GM12878 (cell line): ENCODE results near the gene NF1. TPM values are rescaled to one million over a fixed set of nuclear protein-coding genes. Genes with fewer than 3 reads are reported as not detected.
A peak's percentile ranks its signal among the peaks of the same experiment; 100 is the strongest.

Source experiments
- ATAC-seq: fragments of 200-7000 bp; cut with Tn5 transposase; 3 replicates; pipeline ENCODE4 v1.9.1; 2020; ENCODE audit warnings: mild to moderate bottlenecking, moderate library complexity
- BruUV-seq: library from RNA; stranded (reverse); fragments of 400-500 nt; replicated peaks from 2 replicates; lab custom pipeline; 2021; lab: Mats Ljungman, UMichigan
- CTCF ChIA-PET: fragments of 300-600 bp; sonication (Branson Sonifier 250); formaldehyde crosslinking; extraction: SDS; loops from one replicate; lab custom pipeline; 2021; ENCODE audit warnings: inconsistent platforms; lab: Yijun Ruan, JAX
- POLR2A ChIA-PET: fragments of 350-600 bp; formaldehyde crosslinking; extraction: SDS; loops from one replicate; lab custom pipeline; 2021; ENCODE audit warnings: inconsistent platforms; lab: Charles Lee
- RAD21 ChIA-PET: fragments of 300-600 bp; sonication (Branson Sonifier 250); formaldehyde crosslinking; loops from one replicate; lab custom pipeline; 2023; ENCODE audit warnings: antibody characterized with exemption; ENCODE audit not compliant: unreplicated experiment; lab: Charles Lee
- SMC1A ChIA-PET: fragments of 300-600 bp; sonication (Branson Sonifier 250); formaldehyde crosslinking; loops from one replicate; lab custom pipeline; 2023; ENCODE audit not compliant: unreplicated experiment, uncharacterized antibody; lab: Charles Lee
- DNase-seq: peaks from one replicate; pipeline ENCODE4 v3.0.0-alpha.2; 2011; ENCODE audit warnings: low read depth, low spot score
- FAIRE-seq: peaks from 3 replicates; lab custom pipeline; 2011; peaks lifted over from hg19 to GRCh38; lab: Jason Lieb, UNC
- H2AFZ ChIP-seq: 2 replicates; pipeline ENCODE4 v1.6.0; 2011; ENCODE audit warnings: low read depth, low read length, control low read depth; ENCODE audit not compliant: control insufficient read depth
- H3K27ac ChIP-seq: 2 replicates; pipeline ENCODE4 v1.5.1; 2011; ENCODE audit warnings: control low read depth; ENCODE audit not compliant: control insufficient read depth, insufficient read depth
- H3K27me3 ChIP-seq, 2 experiments: replicated peaks in 1 of 2; 2 replicates each; pipeline versions ENCODE4 v1.6.0 to v1.6.1; 2011; ENCODE audit warnings: low read length in 1 of 2; ENCODE audit not compliant: control insufficient read depth in 2 of 2, insufficient read depth in 2 of 2
- H3K36me3 ChIP-seq, 2 experiments: 2 replicates each; pipeline ENCODE4 v1.5.1; 2011; ENCODE audit warnings: low read length in 1 of 2; ENCODE audit not compliant: control insufficient read depth in 2 of 2, insufficient read depth in 2 of 2
- H3K4me1 ChIP-seq: 2 replicates; pipeline ENCODE4 v1.6.1; 2011; ENCODE audit warnings: mild to moderate bottlenecking, low read length, moderate library complexity, mixed read lengths; ENCODE audit not compliant: control insufficient read depth, insufficient read depth
- H3K4me2 ChIP-seq: 2 replicates; pipeline ENCODE4 v1.6.0; 2011; ENCODE audit warnings: control low read depth; ENCODE audit not compliant: control insufficient read depth, insufficient read depth
- H3K4me3 ChIP-seq: fragments of 200-600 bp; sonication (generic); 2 replicates; pipeline ENCODE4 v1.5.1; 2016
- H3K79me2 ChIP-seq: 2 replicates; pipeline ENCODE4 v1.6.0; 2011; ENCODE audit warnings: low read length; ENCODE audit not compliant: control insufficient read depth, insufficient read depth
- H3K9ac ChIP-seq: 2 replicates; pipeline ENCODE4 v1.8.0; 2011; ENCODE audit warnings: low read length, control low read depth, mixed read lengths; ENCODE audit not compliant: control insufficient read depth, insufficient read depth
- H3K9me3 ChIP-seq: replicated peaks from 3 replicates; pipeline ENCODE4 v1.5.1; 2011; ENCODE audit warnings: mild to moderate bottlenecking, low read length; ENCODE audit not compliant: control insufficient read depth, insufficient read depth
- H4K20me1 ChIP-seq: 2 replicates; pipeline ENCODE4 v1.6.0; 2011; ENCODE audit not compliant: control insufficient read depth, insufficient read depth
- BCL11A ChIP-seq: IDR thresholded peaks from 2 replicates; pipeline ENCODE4 v1.6.1; 2011; ENCODE audit warnings: low read depth, low read length
- CBX5 ChIP-seq: sonication (generic); IDR thresholded peaks from 2 replicates; pipeline ENCODE4 v1.6.1; 2016; ENCODE audit warnings: low read depth, moderate library complexity, mild to moderate bottlenecking, inconsistent platforms
- CHD1 ChIP-seq: IDR thresholded peaks from 2 replicates; pipeline ENCODE4 v1.6.1; 2012; ENCODE audit warnings: low read depth, low read length, improper control_type of control experiment
- FOS ChIP-seq: IDR thresholded peaks from 3 replicates; pipeline ENCODE4 v1.6.1; 2011; ENCODE audit warnings: borderline replicate concordance; ENCODE audit not compliant: insufficient read length; ENCODE audit errors: extremely low read depth
- HDAC2 ChIP-seq: fragments of 200-600 bp; sonication (generic); IDR thresholded peaks from 2 replicates; pipeline ENCODE4 v1.6.1; 2017
- IKZF1 ChIP-seq: fragments of 450-650 bp; conservative IDR thresholded peaks from 2 replicates; pipeline ENCODE4 v1.6.1; 2017; ENCODE audit warnings: antibody characterized with exemption, mild to moderate bottlenecking
- IKZF2 ChIP-seq, 2 experiments: fragments of 450-650 bp; IDR thresholded peaks; 2 replicates each; pipeline ENCODE4 v1.6.1; 2017; ENCODE audit warnings: mild to moderate bottlenecking in 2 of 2, moderate library complexity in 2 of 2
- NR2F1 ChIP-seq: fragments of 450-650 bp; conservative IDR thresholded peaks from 2 replicates; pipeline ENCODE4 v1.6.1; 2017; ENCODE audit warnings: mild to moderate bottlenecking
- PAX8 ChIP-seq: fragments of 450-650 bp; IDR thresholded peaks from 2 replicates; pipeline ENCODE4 v1.6.1; 2017; ENCODE audit warnings: mild to moderate bottlenecking, moderate library complexity
- RBBP5 ChIP-seq: fragments of 200-600 bp; sonication (generic); conservative IDR thresholded peaks from 2 replicates; pipeline ENCODE4 v1.6.1; 2016
- RELA ChIP-seq: fragments of 450-650 bp; IDR thresholded peaks from 2 replicates; pipeline ENCODE4 v1.8.0; 2014; ENCODE audit warnings: borderline replicate concordance; ENCODE audit not compliant: partially characterized antibody
- RELB ChIP-seq: fragments of 450-650 bp; IDR thresholded peaks from 2 replicates; pipeline ENCODE4 v1.6.1; 2017; ENCODE audit warnings: low read depth, mild to moderate bottlenecking, moderate library complexity
- SMAD5 ChIP-seq: IDR thresholded peaks from 2 replicates; pipeline ENCODE4 v1.6.1; 2016; ENCODE audit warnings: antibody characterized with exemption, low read depth
- TBL1XR1 ChIP-seq: IDR thresholded peaks from 2 replicates; pipeline ENCODE4 v1.6.1; 2012; ENCODE audit warnings: low read depth, low read length, improper control_type of control experiment
- ZBED1 ChIP-seq: IDR thresholded peaks from 2 replicates; pipeline ENCODE4 v1.6.1; 2016; ENCODE audit warnings: borderline replicate concordance
- ZBTB4 ChIP-seq: fragments of 450-650 bp; formaldehyde crosslinking; IDR thresholded peaks from 2 replicates; pipeline ENCODE4 v1.4.0; 2022; ENCODE audit warnings: mild to moderate bottlenecking, moderate library complexity
- ZSCAN29 ChIP-seq: fragments of 450-650 bp; IDR thresholded peaks from 2 replicates; pipeline ENCODE4 v1.6.1; 2017; ENCODE audit warnings: mild to moderate bottlenecking, moderate library complexity
- WGBS: methylation state at CpG from one replicate; pipeline ENCODE4 v1.1.6; 2016; ENCODE audit warnings: low lambda C conversion rate; ENCODE audit not compliant: insufficient replicate concordance, insufficient coverage; ENCODE audit errors: missing lambda C conversion rate; 5-methylcytosine and 5-hydroxymethylcytosine counted together
- in situ Hi-C: fragments of 300-500 bp; cut with MboI; formaldehyde crosslinking; loops from 9 replicates; pipeline ENCODE4 v1.14.3; 2018; ENCODE audit warnings: mixed read lengths
- intact Hi-C: fragments of 100-400 bp; cut with micrococcal nuclease; formaldehyde crosslinking; loops from one replicate; pipeline ENCODE4 v1.14.2; 2022; ENCODE audit not compliant: unreplicated experiment
- polyA plus RNA-seq, 11 experiments: library from polyadenylated mRNA; depleted of rRNA in 4 of 11; unstranded in 6 of 11; stranded (reverse) in 5 of 11; fragments of >200 nt; fragmentation: Nextera tagmentation in 4 of 11; fragmentation: Illumina TruSeq in 1 of 11; extraction: Ambion mirVana in 4 of 11; extraction: Trizol in 1 of 11; gene quantifications; 1 replicate in 1 of 11; 2 replicates in 10 of 11; pipeline versions ENCODE4 v1.2.1 to v1.2.3, GENCODE V29; 2011 to 2016; ENCODE audit warnings: inconsistent platforms in 2 of 11, missing spikeins in 2 of 11, low read depth in 1 of 11
- total RNA-seq, 4 experiments: library from RNA; depleted of rRNA in 3 of 4; stranded (reverse); fragments of >200 nt in 3 of 4; fragmentation: Illumina TruSeq in 1 of 4; extraction: Trizol in 1 of 4; gene quantifications; 2 replicates each; pipeline versions ENCODE4 v1.2.1 to v1.2.3, GENCODE V29; 2013 to 2021

Gene NF1
- total and polyA plus RNA-seq, 10 of the 15 experiments (the other 5 are each of a cell fraction or from before 2014, with no cell fraction given) = 2.5 to 31.8 (median 16.6) TPM

- ChIA-PET RAD21 (no interaction called here), POLR2A (no interaction called here), SMC1A (no interaction called here), CTCF (no interaction called here)
- TF ChIP-seq PAX8 = no peak
- TF ChIP-seq ZBED1 = no peak
- no peak for TF ChIP-seq CHD1
- no peak for TF ChIP-seq IKZF1
- no peak for TF ChIP-seq RELB
- no peak for TF ChIP-seq CBX5
- TF ChIP-seq ZSCAN29 = no peak
- TF ChIP-seq IKZF2 (IDR thresholded peaks at IDR 0.05) = no peak
- TF ChIP-seq FOS = no peak
- no peak for TF ChIP-seq RBBP5
- no peak for TF ChIP-seq BCL11A
- no peak for TF ChIP-seq RELA
- no peak for TF ChIP-seq ZBTB4 (CRISPR knock-in tag)
- no peak for TF ChIP-seq TBL1XR1
- no peak for TF ChIP-seq HDAC2
- TF ChIP-seq SMAD5 = no peak
- no peak for TF ChIP-seq NR2F1
- Histone ChIP-seq H3K9ac (no peak overlapping the region), H3K79me2 (no peaks in the 10 kb centered on the region), H3K9me3 (no peaks in the 10 kb centered on the region), H3K36me3 (no peaks in the 10 kb centered on the region), H3K4me1 (no peaks in the 10 kb centered on the region), H3K4me3 (no peak overlapping the region), H3K27ac (no peak overlapping the region), H3K4me2 (peak overlapping the region; percentile 33; the same call in 1 of the 2 replicates), H3K27me3 (peaks cover 12% of the 10 kb centered on the region in 2 experiments), H4K20me1 (no peaks in the 10 kb centered on the region; the same call in 1 of the 2 replicates), H2AFZ (no peak overlapping the region)
- DNase-seq (no peak), FAIRE-seq (no peak), ATAC-seq (peak; percentile 10; the same call in 1 of the 3 replicates)
- in situ Hi-C loops (no loop called here), intact Hi-C loops (no loop called here)
- BruUV-seq = no TSS peak
- 41% methylated on average over 38 of the region's 56 CpGs for WGBS
These were observed 296.1 kb downstream of the NF1 start for GRCh38 chr17:31390748-31391495.
